Prostate gland (tissue), 2 donors: ENCODE measurements around the gene SYMPK.

ENCODE experiments used
- POLR2A ChIP-seq: fragments of 450-650 bp; IDR thresholded peaks from one replicate; pipeline ENCODE4 v1.6.1; 2016; ENCODE audit warnings: antibody characterized with exemption, mild to moderate bottlenecking
- POLR2AphosphoS5 ChIP-seq: sonication (generic); formaldehyde crosslinking; IDR thresholded peaks from one replicate; pipeline ENCODE4 v1.6.1; 2017; ENCODE audit warnings: antibody characterized with exemption
- TF ChIP-seq, protein P1 (sequence below), 4 experiments: fragments of 200-600 bp in 2 of 4; fragments of 450-650 bp in 2 of 4; sonication (generic) in 2 of 4; IDR thresholded peaks; 1 replicate in 3 of 4; 2 replicates in 1 of 4; pipeline ENCODE4 v1.5.1; 2016 to 2019; ENCODE audit warnings: antibody characterized with exemption in 4 of 4, mild to moderate bottlenecking in 2 of 4, moderate library complexity in 2 of 4

DNA sequence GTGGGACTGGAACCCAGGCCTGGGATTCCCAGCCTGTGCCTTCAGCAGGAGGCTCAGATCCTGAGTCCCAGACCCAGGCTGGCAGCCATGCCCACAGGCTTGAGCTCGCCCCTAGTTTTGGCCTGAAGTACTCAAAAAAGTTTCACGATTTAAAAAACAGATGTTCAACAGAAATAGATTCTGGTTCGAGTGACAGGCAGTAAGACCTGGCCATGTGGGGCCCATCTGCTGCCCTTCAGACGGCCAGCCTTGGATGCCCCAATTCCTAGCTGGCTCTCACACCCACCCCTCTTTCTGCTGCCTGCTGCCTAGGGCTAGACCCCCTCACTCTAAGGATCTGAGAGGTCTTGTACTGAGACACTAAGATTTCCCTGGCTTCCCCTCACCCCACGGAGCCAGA lies 77.8 kb downstream of the SYMPK start:
- TF ChIP-seq, protein P1, sequence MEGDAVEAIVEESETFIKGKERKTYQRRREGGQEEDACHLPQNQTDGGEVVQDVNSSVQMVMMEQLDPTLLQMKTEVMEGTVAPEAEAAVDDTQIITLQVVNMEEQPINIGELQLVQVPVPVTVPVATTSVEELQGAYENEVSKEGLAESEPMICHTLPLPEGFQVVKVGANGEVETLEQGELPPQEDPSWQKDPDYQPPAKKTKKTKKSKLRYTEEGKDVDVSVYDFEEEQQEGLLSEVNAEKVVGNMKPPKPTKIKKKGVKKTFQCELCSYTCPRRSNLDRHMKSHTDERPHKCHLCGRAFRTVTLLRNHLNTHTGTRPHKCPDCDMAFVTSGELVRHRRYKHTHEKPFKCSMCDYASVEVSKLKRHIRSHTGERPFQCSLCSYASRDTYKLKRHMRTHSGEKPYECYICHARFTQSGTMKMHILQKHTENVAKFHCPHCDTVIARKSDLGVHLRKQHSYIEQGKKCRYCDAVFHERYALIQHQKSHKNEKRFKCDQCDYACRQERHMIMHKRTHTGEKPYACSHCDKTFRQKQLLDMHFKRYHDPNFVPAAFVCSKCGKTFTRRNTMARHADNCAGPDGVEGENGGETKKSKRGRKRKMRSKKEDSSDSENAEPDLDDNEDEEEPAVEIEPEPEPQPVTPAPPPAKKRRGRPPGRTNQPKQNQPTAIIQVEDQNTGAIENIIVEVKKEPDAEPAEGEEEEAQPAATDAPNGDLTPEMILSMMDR (IDR thresholded peaks at IDR 0.05) = no peak
- TF ChIP-seq POLR2A (no peak), POLR2AphosphoS5 (no peak)
